GM12878 (cell line): Measurements from ENCODE around the gene TMEM255B. TPM values are rescaled to one million over a fixed set of nuclear protein-coding genes. Genes with fewer than 3 reads are reported as not detected.

Experiments used
- ATAC-seq: fragments of 200-7000 bp; cut with Tn5 transposase; 3 replicates; pipeline ENCODE4 v1.9.1; 2020; ENCODE audit warnings: mild to moderate bottlenecking, moderate library complexity
- BruUV-seq: library from RNA; stranded (reverse); fragments of 400-500 nt; replicated peaks from 2 replicates; lab custom pipeline; 2021; lab: Mats Ljungman, UMichigan
- CTCF ChIA-PET: fragments of 300-600 bp; sonication (Branson Sonifier 250); formaldehyde crosslinking; extraction: SDS; loops from one replicate; lab custom pipeline; 2021; ENCODE audit warnings: inconsistent platforms; lab: Yijun Ruan, JAX
- POLR2A ChIA-PET: fragments of 350-600 bp; formaldehyde crosslinking; extraction: SDS; loops from one replicate; lab custom pipeline; 2021; ENCODE audit warnings: inconsistent platforms; lab: Charles Lee
- RAD21 ChIA-PET: fragments of 300-600 bp; sonication (Branson Sonifier 250); formaldehyde crosslinking; loops from one replicate; lab custom pipeline; 2023; ENCODE audit warnings: antibody characterized with exemption; ENCODE audit not compliant: unreplicated experiment; lab: Charles Lee
- SMC1A ChIA-PET: fragments of 300-600 bp; sonication (Branson Sonifier 250); formaldehyde crosslinking; loops from one replicate; lab custom pipeline; 2023; ENCODE audit not compliant: unreplicated experiment, uncharacterized antibody; lab: Charles Lee
- DNase-seq: peaks from one replicate; pipeline ENCODE4 v3.0.0-alpha.2; 2011; ENCODE audit warnings: low read depth, low spot score
- FAIRE-seq: peaks from 3 replicates; lab custom pipeline; 2011; peaks lifted over from hg19 to GRCh38; lab: Jason Lieb, UNC
- H2AFZ ChIP-seq: 2 replicates; pipeline ENCODE4 v1.6.0; 2011; ENCODE audit warnings: low read depth, low read length, control low read depth; ENCODE audit not compliant: control insufficient read depth
- H3K27ac ChIP-seq: 2 replicates; pipeline ENCODE4 v1.5.1; 2011; ENCODE audit warnings: control low read depth; ENCODE audit not compliant: control insufficient read depth, insufficient read depth
- H3K27me3 ChIP-seq, 2 experiments: replicated peaks in 1 of 2; 2 replicates each; pipeline versions ENCODE4 v1.6.0 to v1.6.1; 2011; ENCODE audit warnings: low read length in 1 of 2; ENCODE audit not compliant: control insufficient read depth in 2 of 2, insufficient read depth in 2 of 2
- H3K36me3 ChIP-seq, 2 experiments: 2 replicates each; pipeline ENCODE4 v1.5.1; 2011; ENCODE audit warnings: low read length in 1 of 2; ENCODE audit not compliant: control insufficient read depth in 2 of 2, insufficient read depth in 2 of 2
- H3K4me1 ChIP-seq: 2 replicates; pipeline ENCODE4 v1.6.1; 2011; ENCODE audit warnings: mild to moderate bottlenecking, low read length, moderate library complexity, mixed read lengths; ENCODE audit not compliant: control insufficient read depth, insufficient read depth
- H3K4me2 ChIP-seq: 2 replicates; pipeline ENCODE4 v1.6.0; 2011; ENCODE audit warnings: control low read depth; ENCODE audit not compliant: control insufficient read depth, insufficient read depth
- H3K4me3 ChIP-seq: fragments of 200-600 bp; sonication (generic); 2 replicates; pipeline ENCODE4 v1.5.1; 2016
- H3K79me2 ChIP-seq: 2 replicates; pipeline ENCODE4 v1.6.0; 2011; ENCODE audit warnings: low read length; ENCODE audit not compliant: control insufficient read depth, insufficient read depth
- H3K9ac ChIP-seq: 2 replicates; pipeline ENCODE4 v1.8.0; 2011; ENCODE audit warnings: low read length, control low read depth, mixed read lengths; ENCODE audit not compliant: control insufficient read depth, insufficient read depth
- H3K9me3 ChIP-seq: replicated peaks from 3 replicates; pipeline ENCODE4 v1.5.1; 2011; ENCODE audit warnings: mild to moderate bottlenecking, low read length; ENCODE audit not compliant: control insufficient read depth, insufficient read depth
- H4K20me1 ChIP-seq: 2 replicates; pipeline ENCODE4 v1.6.0; 2011; ENCODE audit not compliant: control insufficient read depth, insufficient read depth
- BACH1 ChIP-seq: fragments of 450-650 bp; IDR thresholded peaks from 2 replicates; pipeline ENCODE4 v1.6.1; 2017; ENCODE audit warnings: mild to moderate bottlenecking, borderline replicate concordance
- BMI1 ChIP-seq: fragments of 450-650 bp; IDR thresholded peaks from 2 replicates; pipeline ENCODE4 v1.6.1; 2016; ENCODE audit warnings: mild to moderate bottlenecking, moderate library complexity, borderline replicate concordance
- CTCF ChIP-seq, 3 experiments: IDR thresholded peaks in 2 of 3; conservative IDR thresholded peaks in 1 of 3; 2 replicates each; pipeline ENCODE4 v1.5.1; 2011; ENCODE audit warnings: low read depth in 3 of 3, low read length in 3 of 3, mild to moderate bottlenecking in 3 of 3, control low read depth in 2 of 3, moderate library complexity in 2 of 3, inconsistent platforms in 1 of 3, mixed read lengths in 1 of 3; ENCODE audit not compliant: control insufficient read depth in 2 of 3, insufficient read depth in 1 of 3; ENCODE audit errors: extremely low read depth in 1 of 3
- EGR1 ChIP-seq, 2 experiments: IDR thresholded peaks; 1 replicate in 1 of 2; 2 replicates in 1 of 2; pipeline ENCODE4 v1.6.1; 2011 to 2012; ENCODE audit warnings: low read depth in 2 of 2, low read length in 2 of 2, borderline replicate concordance in 1 of 2, mild to moderate bottlenecking in 1 of 2, moderate library complexity in 1 of 2
- HCFC1 ChIP-seq: fragments of 150-350 bp; IDR thresholded peaks from 2 replicates; pipeline ENCODE4 v1.6.1; 2014; ENCODE audit warnings: low read length
- HDAC2 ChIP-seq: fragments of 200-600 bp; sonication (generic); IDR thresholded peaks from 2 replicates; pipeline ENCODE4 v1.6.1; 2017
- HSF1 ChIP-seq: fragments of 150-350 bp; IDR thresholded peaks from 2 replicates; pipeline ENCODE4 v1.6.1; 2014; ENCODE audit warnings: mild to moderate bottlenecking, low read depth, low read length
- MTA3 ChIP-seq: IDR thresholded peaks from 2 replicates; pipeline ENCODE4 v1.6.1; 2012; ENCODE audit warnings: low read length, inconsistent platforms, borderline replicate concordance
- NR2C2 ChIP-seq: IDR thresholded peaks from 2 replicates; pipeline ENCODE4 v1.6.1; 2011; ENCODE audit warnings: borderline replicate concordance, low read depth; ENCODE audit not compliant: control insufficient read depth, insufficient read length
- PKNOX1 ChIP-seq: fragments of 450-650 bp; IDR thresholded peaks from 2 replicates; pipeline ENCODE4 v1.6.1; 2016; ENCODE audit warnings: mild to moderate bottlenecking
- PRDM15 ChIP-seq: fragments of 450-650 bp; formaldehyde crosslinking; IDR thresholded peaks from 2 replicates; pipeline ENCODE4 v1.4.0; 2020; ENCODE audit warnings: mild to moderate bottlenecking, moderate library complexity
- RBBP5 ChIP-seq: fragments of 200-600 bp; sonication (generic); conservative IDR thresholded peaks from 2 replicates; pipeline ENCODE4 v1.6.1; 2016
- SMARCA5 ChIP-seq: fragments of 450-650 bp; IDR thresholded peaks from 2 replicates; pipeline ENCODE4 v1.6.1; 2017; ENCODE audit warnings: mild to moderate bottlenecking
- STAT3 ChIP-seq: IDR thresholded peaks from 2 replicates; pipeline ENCODE4 v1.6.1; 2011; ENCODE audit warnings: low read depth, low read length, improper control_type of control experiment
- YBX1 ChIP-seq: fragments of 450-650 bp; IDR thresholded peaks from 2 replicates; pipeline ENCODE4 v1.6.1; 2016; ENCODE audit warnings: antibody characterized with exemption
- ZNF622 ChIP-seq: fragments of 450-650 bp; IDR thresholded peaks from 2 replicates; pipeline ENCODE4 v1.6.1; 2017; ENCODE audit warnings: mild to moderate bottlenecking, inconsistent platforms
- ZZZ3 ChIP-seq: IDR thresholded peaks from 2 replicates; pipeline ENCODE4 v1.6.1; 2011; ENCODE audit warnings: low read depth; ENCODE audit not compliant: control insufficient read depth, insufficient read length
- WGBS: methylation state at CpG from one replicate; pipeline ENCODE4 v1.1.6; 2016; ENCODE audit warnings: low lambda C conversion rate; ENCODE audit not compliant: insufficient replicate concordance, insufficient coverage; ENCODE audit errors: missing lambda C conversion rate; 5-methylcytosine and 5-hydroxymethylcytosine counted together
- in situ Hi-C: fragments of 300-500 bp; cut with MboI; formaldehyde crosslinking; loops from 9 replicates; pipeline ENCODE4 v1.14.3; 2018; ENCODE audit warnings: mixed read lengths
- intact Hi-C: fragments of 100-400 bp; cut with micrococcal nuclease; formaldehyde crosslinking; loops from one replicate; pipeline ENCODE4 v1.14.2; 2022; ENCODE audit not compliant: unreplicated experiment
- polyA plus RNA-seq, 11 experiments: library from polyadenylated mRNA; depleted of rRNA in 4 of 11; unstranded in 6 of 11; stranded (reverse) in 5 of 11; fragments of >200 nt; fragmentation: Nextera tagmentation in 4 of 11; fragmentation: Illumina TruSeq in 1 of 11; extraction: Ambion mirVana in 4 of 11; extraction: Trizol in 1 of 11; gene quantifications; 1 replicate in 1 of 11; 2 replicates in 10 of 11; pipeline versions ENCODE4 v1.2.1 to v1.2.3, GENCODE V29; 2011 to 2016; ENCODE audit warnings: inconsistent platforms in 2 of 11, missing spikeins in 2 of 11, low read depth in 1 of 11
- total RNA-seq, 4 experiments: library from RNA; depleted of rRNA in 3 of 4; stranded (reverse); fragments of >200 nt in 3 of 4; fragmentation: Illumina TruSeq in 1 of 4; extraction: Trizol in 1 of 4; gene quantifications; 2 replicates each; pipeline versions ENCODE4 v1.2.1 to v1.2.3, GENCODE V29; 2013 to 2021

The TMEM255B gene
- total and polyA plus RNA-seq, 10 of the 15 experiments (the other 5 are each of a cell fraction or from before 2014, with no cell fraction given) = 0.04 to 0.62 (median 0.13) TPM; not detected in 3

GRCh38 chr13:113840541-113841352 is 81.7 kb downstream of the TMEM255B start:
- in situ Hi-C loops = no loop called here
- no peak overlapping the region for H3K27ac ChIP-seq
- H3K9ac ChIP-seq = no peak overlapping the region
- no peak overlapping the region for H2AFZ ChIP-seq
- FAIRE-seq (no peak), ATAC-seq (no peak), DNase-seq (no peak)
- no TSS peak for BruUV-seq
- intact Hi-C loops = no loop called here
- no peaks in the 10 kb centered on the region for H3K27me3 ChIP-seq
- no peak overlapping the region for H3K4me2 ChIP-seq
- RAD21 ChIA-PET = no interaction called here
- H3K36me3 ChIP-seq = no peaks in the 10 kb centered on the region
- no peaks in the 10 kb centered on the region for H3K4me1 ChIP-seq
- CTCF ChIA-PET = no interaction called here
- no peaks in the 10 kb centered on the region for H3K9me3 ChIP-seq
- SMC1A ChIA-PET = no interaction called here
- POLR2A ChIA-PET = no interaction called here
- no peak overlapping the region for H3K4me3 ChIP-seq
- no peaks in the 10 kb centered on the region for H4K20me1 ChIP-seq
- 62% methylated on average over 35 of the region's 35 CpGs for WGBS
- no peaks in the 10 kb centered on the region for H3K79me2 ChIP-seq
- TF ChIP-seq BMI1 = no peak
- TF ChIP-seq RBBP5 = no peak
- TF ChIP-seq PKNOX1 = no peak
- no peak for TF ChIP-seq PRDM15 (CRISPR knock-in tag)
- no peak for TF ChIP-seq HSF1
- TF ChIP-seq YBX1 = no peak
- no peak for TF ChIP-seq SMARCA5
- no peak for TF ChIP-seq HCFC1
- TF ChIP-seq CTCF (IDR thresholded peaks at IDR 0.05 in 2 of 3, conservative IDR thresholded peaks at IDR 0.05 in 1 of 3; ENCODE audit: control insufficient read depth in 2 of 3, extremely low read depth in 1 of 3, insufficient read depth in 1 of 3, low read depth in 3 of 3, low read length in 3 of 3) = no peak
- no peak for TF ChIP-seq MTA3
- TF ChIP-seq ZZZ3 = no peak
- TF ChIP-seq STAT3 = no peak
- no peak for TF ChIP-seq BACH1
- TF ChIP-seq ZNF622 = no peak
- TF ChIP-seq EGR1 (IDR thresholded peaks at IDR 0.05; ENCODE audit: borderline replicate concordance in 1 of 2, low read depth in 2 of 2, low read length in 2 of 2) = no peak
- no peak for TF ChIP-seq HDAC2
- no peak for TF ChIP-seq NR2C2
